Fibroblast of lung (primary cell): ENCODE data around the gene ZNF385A. TPM values are rescaled to one million over a fixed set of nuclear protein-coding genes. Genes with fewer than 3 reads are reported as not detected.

Experiments used
- DNase-seq, 2 donors: peaks; one replicate each; pipeline versions ENCODE4 v3.0.0 to v3.0.0-alpha.2; 2010; ENCODE audit warnings: low read depth in 2 of 2
- H2AFZ ChIP-seq: 2 replicates; pipeline ENCODE4 v1.5.1; 2012; ENCODE audit warnings: low read length, control low read depth, inconsistent platforms
- H3K27ac ChIP-seq: 2 replicates; pipeline ENCODE4 v1.5.1; 2011; ENCODE audit warnings: low read length, control low read depth; ENCODE audit not compliant: insufficient read depth
- H3K27me3 ChIP-seq: 2 replicates; pipeline ENCODE4 v1.5.1; 2011; ENCODE audit warnings: mild to moderate bottlenecking, low read length; ENCODE audit not compliant: control insufficient read depth, insufficient read depth
- H3K36me3 ChIP-seq: 2 replicates; pipeline ENCODE4 v1.5.1; 2011; ENCODE audit warnings: low read length; ENCODE audit not compliant: control insufficient read depth, insufficient read depth
- H3K4me1 ChIP-seq: 2 replicates; pipeline ENCODE4 v1.5.1; 2011; ENCODE audit warnings: low read length; ENCODE audit not compliant: control insufficient read depth, insufficient read depth; ENCODE audit errors: extremely low read depth
- H3K4me2 ChIP-seq: 2 replicates; pipeline ENCODE4 v1.5.1; 2011; ENCODE audit warnings: low read length, control low read depth; ENCODE audit not compliant: insufficient read depth; ENCODE audit errors: extremely low read depth
- H3K4me3 ChIP-seq, 4 experiments: fragments of 200-600 bp in 1 of 4; sonication (generic) in 1 of 4; replicated peaks in 1 of 4; 2 replicates each; pipeline ENCODE4 v1.5.1; 2011 to 2016; ENCODE audit warnings: low read length in 4 of 4, low read depth in 3 of 4, mild to moderate bottlenecking in 3 of 4, control low read depth in 2 of 4, inconsistent platforms in 1 of 4, mixed read lengths in 1 of 4; ENCODE audit not compliant: insufficient read depth in 1 of 4; ENCODE audit errors: control extremely low read depth in 1 of 4
- H3K79me2 ChIP-seq: 2 replicates; pipeline ENCODE4 v1.5.1; 2012; ENCODE audit warnings: mild to moderate bottlenecking, low read length, inconsistent platforms; ENCODE audit not compliant: control insufficient read depth, insufficient read depth
- H3K9ac ChIP-seq: 2 replicates; pipeline ENCODE4 v1.5.1; 2011; ENCODE audit warnings: mild to moderate bottlenecking, low read length, control low read depth; ENCODE audit not compliant: insufficient read depth
- H3K9me3 ChIP-seq: 2 replicates; pipeline ENCODE4 v1.5.1; 2012; ENCODE audit warnings: low read depth, low read length; ENCODE audit not compliant: control insufficient read depth, insufficient read depth
- H4K20me1 ChIP-seq: 2 replicates; pipeline ENCODE4 v1.5.1; 2011; ENCODE audit warnings: low read length; ENCODE audit not compliant: control insufficient read depth, insufficient read depth; ENCODE audit errors: extremely low read depth
- CTCF ChIP-seq, 2 donors: IDR thresholded peaks in 1 of 2; conservative IDR thresholded peaks in 1 of 2; 1 replicate in 1 of 2; 2 replicates in 1 of 2; pipeline ENCODE4 v1.5.1; 2011 to 2012; ENCODE audit warnings: low read length in 2 of 2, control low read depth in 1 of 2, inconsistent platforms in 1 of 2, low read depth in 1 of 2, mild to moderate bottlenecking in 1 of 2
- EZH2 ChIP-seq: IDR thresholded peaks from 2 replicates; pipeline ENCODE4 v1.5.1; 2012; ENCODE audit warnings: low read length, control low read depth, mild to moderate bottlenecking; ENCODE audit errors: missing control alignments
- polyA plus RNA-seq, 2 donors: library from polyadenylated mRNA; depleted of rRNA in 1 of 2; stranded (reverse) in 1 of 2; unstranded in 1 of 2; fragments of >200 nt; gene quantifications; 2 replicates each; pipeline ENCODE4 v1.2.1, GENCODE V29; 2011 to 2012; ENCODE audit warnings: missing spikeins in 1 of 2
- total RNA-seq: library from RNA; depleted of rRNA; stranded (reverse); fragments of >200 nt; gene quantifications from 2 replicates; pipeline ENCODE4 v1.2.1, GENCODE V29; 2014

ZNF385A gene
- total and polyA plus RNA-seq, 2 donors (not counting 1 experiment from before 2014, with no cell fraction given) = 0.69 to 3.3 TPM

- H3K4me1 ChIP-seq = peaks cover 39% of the 10 kb centered on the region
- peak overlapping the region; percentile 11 for H3K9ac ChIP-seq
- H3K4me3 ChIP-seq = peak overlapping the region in 3 of 4 experiments; percentile 0 to 28 (median 2)
- DNase-seq = peak in 1 of 2 donors; percentile 37
- peak overlapping the region; percentile 54 for H3K4me2 ChIP-seq
- no peak overlapping the region for H2AFZ ChIP-seq
- peak overlapping the region; percentile 44 for H3K27ac ChIP-seq
- peaks cover 91% of the 10 kb centered on the region for H3K79me2 ChIP-seq
- no peaks in the 10 kb centered on the region for H3K9me3 ChIP-seq
- peaks cover 12% of the 10 kb centered on the region for H3K36me3 ChIP-seq
- no peak for TF ChIP-seq EZH2
- TF ChIP-seq CTCF (conservative IDR thresholded peaks at IDR 0.05 in 1 of 2, IDR thresholded peaks at IDR 0.05 in 1 of 2; ENCODE audit: low read depth in 1 of 2, low read length in 2 of 2) = no peak
- H3K27me3 ChIP-seq = no peaks in the 10 kb centered on the region
- H4K20me1 ChIP-seq = no peaks in the 10 kb centered on the region
Observed at GRCh38 chr12:54413284-54414190, 29.0 kb upstream of the ZNF385A start.

- Histone ChIP-seq H3K4me3 (peak overlapping the region in 1 of 4 experiments; percentile 23), H3K36me3 (peaks cover 16% of the 10 kb centered on the region), H3K4me1 (peaks cover 39% of the 10 kb centered on the region), H3K27me3 (no peaks in the 10 kb centered on the region), H4K20me1 (no peaks in the 10 kb centered on the region), H2AFZ (no peak overlapping the region), H3K27ac (peak overlapping the region; percentile 44), H3K9me3 (no peaks in the 10 kb centered on the region), H3K79me2 (peaks cover 88% of the 10 kb centered on the region), H3K9ac (no peak overlapping the region), H3K4me2 (peak overlapping the region; percentile 54)
- no peak for DNase-seq
- TF ChIP-seq CTCF (conservative IDR thresholded peaks at IDR 0.05 in 1 of 2, IDR thresholded peaks at IDR 0.05 in 1 of 2; ENCODE audit: low read depth in 1 of 2, low read length in 2 of 2) (no peak), EZH2 (no peak)
Observed at GRCh38 chr12:54412786-54413185, 28.3 kb upstream of the ZNF385A start.

- peaks cover 39% of the 10 kb centered on the region for H3K4me1 ChIP-seq
- H3K79me2 ChIP-seq = peaks cover 84% of the 10 kb centered on the region
- no peak overlapping the region for H3K9ac ChIP-seq
- peak overlapping the region; percentile 27 for H3K4me2 ChIP-seq
- H3K36me3 ChIP-seq = peaks cover 21% of the 10 kb centered on the region
- no peak for DNase-seq
- peak overlapping the region; percentile 44 for H3K27ac ChIP-seq
- no peaks in the 10 kb centered on the region for H3K9me3 ChIP-seq
- no peaks in the 10 kb centered on the region for H3K27me3 ChIP-seq
- TF ChIP-seq EZH2 (no peak), CTCF (conservative IDR thresholded peaks at IDR 0.05 in 1 of 2, IDR thresholded peaks at IDR 0.05 in 1 of 2; ENCODE audit: low read depth in 1 of 2, low read length in 2 of 2) (no peak)
- H4K20me1 ChIP-seq = no peaks in the 10 kb centered on the region
- H2AFZ ChIP-seq = no peak overlapping the region
- no peak overlapping the region for H3K4me3 ChIP-seq
Observed at GRCh38 chr12:54412348-54412747, 27.8 kb upstream of the ZNF385A start.
